A549 treated with AZD2906 at 1 μM for 4 hours (cell line): Measurements from ENCODE around the gene TMEM266. TPM values are rescaled to one million over a fixed set of nuclear protein-coding genes. Genes with fewer than 3 reads are reported as not detected.

Experiments
- total RNA-seq: library from RNA; stranded (reverse); fragments of 200-300 nt; extraction: Qiagen RNA extraction; gene quantifications from 5 replicates; pipeline ENCODE4 v1.2.3, GENCODE V29; 2022

Gene TMEM266
- total RNA-seq, result 0.17 to 0.33 TPM (median 0.24 TPM) in 5 replicates

GRCh38 chr15:76059320-76060117 lies at the start of gene TMEM266:
TSS of gene TMEM266 (plus strand) at chr15:76059985. CDS start at chr15:76134264, 74,279 bp downstream.

GRCh38 chr15:76011627-76012551 lies 47.9 kb upstream of the TMEM266 start, which contains the start of gene NRG4:
TSS of gene NRG4 (minus strand) at chr15:76012424. CDS start at chr15:76011230, 1,194 bp downstream.

Other genes with a start within 250 kb of the TMEM266 start
- gene UBE2Q2, start 216.5 kb upstream of the TMEM266 start, total RNA-seq, result 38.4 to 44.9 TPM (median 41.9 TPM) in 5 replicates
- 65.4 to 79.8 TPM (median 76.7 TPM) in 5 replicates for gene FBXO22, start 156.1 kb upstream of the TMEM266 start, total RNA-seq
- 0.57 to 1.7 TPM (median 0.94 TPM) in 5 replicates for gene NRG4, start 47.6 kb upstream of the TMEM266 start, total RNA-seq